K562 (cell line): ENCODE results near the gene RPTN. TPM values are rescaled to one million over a fixed set of nuclear protein-coding genes. Genes with fewer than 3 reads are reported as not detected.

Source experiments
- ATAC-seq: fragments of 200-7000 bp; cut with Tn5 transposase; 3 replicates; pipeline ENCODE4 v1.9.1; 2020; ENCODE audit warnings: moderate library complexity
- BruUV-seq: library from RNA; stranded (reverse); fragments of 400-500 nt; replicated peaks from 2 replicates; lab custom pipeline; 2021; lab: Mats Ljungman, UMichigan
- CTCF ChIA-PET: fragments of 300-600 bp; formaldehyde crosslinking; extraction: SDS; loops from one replicate; lab custom pipeline; 2021; ENCODE audit warnings: low intra/inter-chr PET ratio; lab: Yijun Ruan, JAX
- POLR2A ChIA-PET: fragments of 300-600, 350-650 bp; sonication (Branson Sonifier 250); formaldehyde crosslinking; extraction: SDS; loops from one replicate; lab custom pipeline; 2021; ENCODE audit warnings: antibody characterized with exemption, inconsistent platforms; lab: Yijun Ruan, JAX
- DNase-seq, 4 experiments: peaks; one replicate each; pipeline versions ENCODE4 v3.0.0 to v3.0.0-alpha.2; 2011 to 2018; ENCODE audit warnings: low spot score in 3 of 4, mixed read lengths in 3 of 4; ENCODE audit errors: extremely low read depth in 1 of 4
- FAIRE-seq: peaks from 2 replicates; lab custom pipeline; 2011; peaks lifted over from hg19 to GRCh38; lab: Jason Lieb, UNC
- H2AFZ ChIP-seq: 2 replicates; pipeline ENCODE4 v1.6.0; 2011; ENCODE audit warnings: low read depth, low read length, control low read depth, inconsistent platforms
- H3K27ac ChIP-seq: fragments of 200-600 bp; 3 replicates; pipeline ENCODE4 v1.8.0; 2011; ENCODE audit warnings: low read depth, mild to moderate bottlenecking, control low read depth, inconsistent platforms, low read length, moderate library complexity, mixed read lengths; ENCODE audit errors: extremely low read depth
- H3K27me3 ChIP-seq, 2 experiments: fragments of 300-600 bp in 1 of 2; 2 replicates in 1 of 2; 3 replicates in 1 of 2; pipeline versions ENCODE4 v1.6.0 to v1.8.0; 2011; ENCODE audit warnings: inconsistent platforms in 2 of 2, low read length in 2 of 2, mild to moderate bottlenecking in 1 of 2, mixed read lengths in 1 of 2, moderate library complexity in 1 of 2; ENCODE audit not compliant: control insufficient read depth in 2 of 2, insufficient read depth in 2 of 2
- H3K36me3 ChIP-seq: fragments of 300-600 bp; 3 replicates; pipeline ENCODE4 v1.8.0; 2011; ENCODE audit warnings: mild to moderate bottlenecking, low read length, inconsistent platforms; ENCODE audit not compliant: control insufficient read depth, insufficient read depth
- H3K4me1 ChIP-seq, 2 experiments: fragments of 200-600 bp in 1 of 2; replicated peaks in 1 of 2; 2 replicates in 1 of 2; 3 replicates in 1 of 2; pipeline versions ENCODE4 v1.5.1 to v1.8.0; 2011; ENCODE audit warnings: inconsistent platforms in 2 of 2, low read length in 2 of 2, mild to moderate bottlenecking in 1 of 2, mixed read lengths in 1 of 2, moderate library complexity in 1 of 2; ENCODE audit not compliant: control insufficient read depth in 2 of 2, insufficient read depth in 2 of 2
- H3K4me2 ChIP-seq: 2 replicates; pipeline ENCODE4 v1.6.1; 2011; ENCODE audit warnings: low read length, control low read depth, inconsistent platforms, mixed read lengths; ENCODE audit not compliant: insufficient read depth
- H3K4me3 ChIP-seq: fragments of 200-600 bp; sonication (generic), shearing (Covaris generic); 2 replicates; pipeline ENCODE4 v1.5.1; 2016; ENCODE audit warnings: control low read depth, inconsistent platforms
- H3K79me2 ChIP-seq: fragments of 200-600 bp; 3 replicates; pipeline ENCODE4 v1.8.0; 2011; ENCODE audit warnings: low read length, inconsistent platforms; ENCODE audit not compliant: control insufficient read depth, insufficient read depth
- H3K9ac ChIP-seq, 2 experiments: 2 replicates each; pipeline versions ENCODE4 v1.6.0 to v1.6.1; 2011; ENCODE audit warnings: low read depth in 2 of 2, low read length in 2 of 2, control low read depth in 1 of 2, inconsistent platforms in 1 of 2, mild to moderate bottlenecking in 1 of 2, mixed read lengths in 1 of 2; ENCODE audit not compliant: insufficient read depth in 1 of 2
- H3K9me1 ChIP-seq: one replicate; pipeline ENCODE4 v1.6.0; 2011; ENCODE audit warnings: inconsistent platforms, mild to moderate bottlenecking, low read length, moderate library complexity; ENCODE audit not compliant: control insufficient read depth, insufficient read depth
- H3K9me3 ChIP-seq: replicated peaks from 2 replicates; pipeline ENCODE4 v1.5.1; 2011; ENCODE audit warnings: low read depth, low read length, inconsistent platforms; ENCODE audit not compliant: control insufficient read depth, insufficient read depth
- H4K20me1 ChIP-seq: replicated peaks from 2 replicates; pipeline ENCODE4 v1.6.1; 2011; ENCODE audit warnings: low read length, inconsistent platforms, mixed read lengths; ENCODE audit not compliant: control insufficient read depth, insufficient read depth
- GTF2F1 ChIP-seq: IDR thresholded peaks from 2 replicates; pipeline ENCODE4 v1.6.1; 2011; ENCODE audit warnings: low read depth, low read length, improper control_type of control experiment
- HDAC8 ChIP-seq: fragments of 450-650 bp; IDR thresholded peaks from 2 replicates; pipeline ENCODE4 v1.6.1; 2016; ENCODE audit warnings: mild to moderate bottlenecking, missing genetic modification characterization, moderate library complexity, missing compliant biosample characterization
- ZNF134 ChIP-seq: fragments of 250-450 bp; sonication (Bioruptor Pico); conservative IDR thresholded peaks from 2 replicates; pipeline ENCODE4 v1.4.0; 2020
- ZNF778 ChIP-seq: fragments of 450-650 bp; formaldehyde crosslinking; IDR thresholded peaks from 2 replicates; pipeline ENCODE4 v1.4.0; 2020; ENCODE audit warnings: mild to moderate bottlenecking, moderate library complexity
- WGBS: fragments of 100-300 bp; shearing (Covaris generic); methylation state at CpG from one replicate; pipeline ENCODE4 v1.1.6; 2016; ENCODE audit warnings: low coverage, mixed read lengths; ENCODE audit not compliant: insufficient coverage; ENCODE audit errors: missing lambda C conversion rate; 5-methylcytosine and 5-hydroxymethylcytosine counted together
- in situ Hi-C: fragments of 300-500 bp; cut with MboI; formaldehyde crosslinking; loops from 4 replicates; pipeline ENCODE4 v1.15.0; 2018; ENCODE audit warnings: inconsistent platforms, mixed read lengths
- intact Hi-C: fragments of 100-400 bp; cut with micrococcal nuclease; formaldehyde crosslinking; loops from 2 replicates; pipeline ENCODE4 v1.14.2; 2022
- polyA plus RNA-seq, 8 experiments: library from polyadenylated mRNA; depleted of rRNA in 4 of 8; stranded (reverse) in 5 of 8; unstranded in 3 of 8; fragments of >200 nt; fragmentation: Nextera tagmentation in 2 of 8; fragmentation: Illumina TruSeq in 1 of 8; extraction: Ambion mirVana in 2 of 8; extraction: Trizol in 1 of 8; gene quantifications; 2 replicates each; pipeline versions ENCODE4 v1.2.1 to v1.2.3, GENCODE V29; 2011 to 2014; ENCODE audit warnings: inconsistent platforms in 1 of 8, missing spikeins in 1 of 8
- total RNA-seq, 7 experiments: library from RNA; depleted of rRNA in 6 of 7; stranded (reverse); fragments of >200 nt in 6 of 7; fragmentation: Illumina TruSeq in 2 of 7; extraction: Trizol in 2 of 7; gene quantifications; 2 replicates each; pipeline versions ENCODE4 v1.2.1 to v1.2.3, GENCODE V29; 2011 to 2021; ENCODE audit warnings: low replicate concordance in 1 of 7
- TF ChIP-seq, protein P1 (sequence below): fragments of 250-450 bp; sonication (Bioruptor Pico); IDR thresholded peaks from 2 replicates; pipeline ENCODE4 v1.8.0; 2021; ENCODE audit warnings: moderate library complexity, mild to moderate bottlenecking, inconsistent platforms
- TF ChIP-seq, protein P2 (sequence below), 3 experiments: fragments of 200-800 bp in 1 of 3; fragments of 250-450 bp in 1 of 3; fragments of 450-650 bp in 1 of 3; sonication (Bioruptor Pico) in 1 of 3; sonication (Bioruptor generic) in 1 of 3; formaldehyde crosslinking in 1 of 3; IDR thresholded peaks; 2 replicates each; pipeline versions ENCODE4 v1.6.1 to v1.8.0; 2016 to 2022; ENCODE audit warnings: mild to moderate bottlenecking in 2 of 3, missing genetic modification characterization in 2 of 3, missing compliant biosample characterization in 1 of 3, moderate library complexity in 1 of 3

Gene RPTN
- total and polyA plus RNA-seq, 9 of the 15 experiments (the other 6 are each of a cell fraction or from before 2014, with no cell fraction given): not detected

DNA sequence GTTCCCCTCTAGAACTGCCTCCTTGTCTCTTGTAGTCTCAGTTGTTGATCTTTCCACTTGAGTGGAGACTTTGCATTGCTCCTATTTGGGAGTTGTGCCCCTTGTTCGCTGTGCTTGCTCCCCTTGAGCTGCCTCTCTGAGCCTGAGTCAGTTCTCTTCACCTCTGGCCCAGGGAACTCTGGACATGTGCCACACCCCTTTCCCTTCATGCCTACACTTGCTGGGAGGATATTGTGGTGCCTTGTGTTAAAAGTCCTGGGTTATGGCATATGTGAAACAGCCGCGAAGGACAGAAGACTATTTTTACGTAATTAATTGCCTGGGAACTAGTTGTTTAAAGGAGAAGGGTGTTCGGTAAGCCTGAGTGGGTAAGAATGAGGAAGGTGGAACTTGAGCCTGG, 32.2 kb upstream of the RPTN start:
- intact Hi-C loops (no loop called here), in situ Hi-C loops (loop anchor here (5.0 kb wide), 1 partner anchor 251 kb away; no protein-coding TSS in a partner anchor)
- DNase-seq (no peak), ATAC-seq (no peak), FAIRE-seq (no peak)
- no peaks in the 10 kb centered on the region for H3K9me3 ChIP-seq
- H3K36me3 ChIP-seq: no peaks in the 10 kb centered on the region
- H2AFZ ChIP-seq: no peak overlapping the region
- no peak overlapping the region for H3K27ac ChIP-seq
- H3K9me1 ChIP-seq: no peaks in the 10 kb centered on the region
- no peaks in the 10 kb centered on the region for H3K79me2 ChIP-seq
- ChIA-PET CTCF (interaction anchor here (1.6 kb wide), 1 partner anchor 271 kb away, joined by 4 read pairs; no protein-coding TSS in a partner anchor), POLR2A (no interaction called here)
- H3K4me2 ChIP-seq: no peak overlapping the region
- TF ChIP-seq GTF2F1 (no peak), ZNF778 (no peak), ZNF134 (no peak), HDAC8 (tag) (no peak)
- TF ChIP-seq, protein P1, sequence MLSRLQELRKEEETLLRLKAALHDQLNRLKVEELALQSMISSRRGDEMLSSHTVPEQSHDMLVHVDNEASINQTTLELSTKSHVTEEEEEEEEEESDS (CRISPR knock-in tag): no peak
- TF ChIP-seq, protein P2, sequence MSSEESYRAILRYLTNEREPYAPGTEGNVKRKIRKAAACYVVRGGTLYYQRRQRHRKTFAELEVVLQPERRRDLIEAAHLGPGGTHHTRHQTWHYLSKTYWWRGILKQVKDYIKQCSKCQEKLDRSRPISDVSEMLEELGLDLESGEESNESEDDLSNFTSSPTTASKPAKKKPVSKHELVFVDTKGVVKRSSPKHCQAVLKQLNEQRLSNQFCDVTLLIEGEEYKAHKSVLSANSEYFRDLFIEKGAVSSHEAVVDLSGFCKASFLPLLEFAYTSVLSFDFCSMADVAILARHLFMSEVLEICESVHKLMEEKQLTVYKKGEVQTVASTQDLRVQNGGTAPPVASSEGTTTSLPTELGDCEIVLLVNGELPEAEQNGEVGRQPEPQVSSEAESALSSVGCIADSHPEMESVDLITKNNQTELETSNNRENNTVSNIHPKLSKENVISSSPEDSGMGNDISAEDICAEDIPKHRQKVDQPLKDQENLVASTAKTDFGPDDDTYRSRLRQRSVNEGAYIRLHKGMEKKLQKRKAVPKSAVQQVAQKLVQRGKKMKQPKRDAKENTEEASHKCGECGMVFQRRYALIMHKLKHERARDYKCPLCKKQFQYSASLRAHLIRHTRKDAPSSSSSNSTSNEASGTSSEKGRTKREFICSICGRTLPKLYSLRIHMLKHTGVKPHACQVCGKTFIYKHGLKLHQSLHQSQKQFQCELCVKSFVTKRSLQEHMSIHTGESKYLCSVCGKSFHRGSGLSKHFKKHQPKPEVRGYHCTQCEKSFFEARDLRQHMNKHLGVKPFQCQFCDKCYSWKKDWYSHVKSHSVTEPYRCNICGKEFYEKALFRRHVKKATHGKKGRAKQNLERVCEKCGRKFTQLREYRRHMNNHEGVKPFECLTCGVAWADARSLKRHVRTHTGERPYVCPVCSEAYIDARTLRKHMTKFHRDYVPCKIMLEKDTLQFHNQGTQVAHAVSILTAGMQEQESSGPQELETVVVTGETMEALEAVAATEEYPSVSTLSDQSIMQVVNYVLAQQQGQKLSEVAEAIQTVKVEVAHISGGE (CRISPR knock-in tag; IDR thresholded peaks at IDR 0.05): peak in 1 of 3 experiments; percentile 19; a peak in 1 of 6 replicates
- H3K27me3 ChIP-seq: no peaks in the 10 kb centered on the region
- H3K9ac ChIP-seq: no peak overlapping the region
- H3K4me3 ChIP-seq: no peak overlapping the region
- no TSS peak for BruUV-seq
- H3K4me1 ChIP-seq: peaks cover 0 to 8% of the 10 kb centered on the region in 2 experiments; a peak in 1 of 5 replicates
- H4K20me1 ChIP-seq: no peaks in the 10 kb centered on the region
- 12% methylated on average over 5 of the region's 5 CpGs for WGBS
